Posterior cingulate gyrus (tissue), 11 donors: ENCODE results near the gene TMCO5A.
"Not testable (repeated sequence)": the region's sequence is repeated elsewhere in the genome, so short reads cannot be mapped to it uniquely, and the experiment has no call there.

Experiments used
- DNase-seq, 10 donors: peaks; one replicate each; pipeline versions ENCODE4 v3.0.0 to v3.0.0-alpha.2; 2020 to 2021; ENCODE audit warnings: mixed read lengths in 3 of 10
- intact Hi-C: fragments of 100-400 bp; cut with DNase I; formaldehyde crosslinking; loops from one replicate; pipeline ENCODE4 v1.15.1; 2023

The TMCO5A gene

DNA sequence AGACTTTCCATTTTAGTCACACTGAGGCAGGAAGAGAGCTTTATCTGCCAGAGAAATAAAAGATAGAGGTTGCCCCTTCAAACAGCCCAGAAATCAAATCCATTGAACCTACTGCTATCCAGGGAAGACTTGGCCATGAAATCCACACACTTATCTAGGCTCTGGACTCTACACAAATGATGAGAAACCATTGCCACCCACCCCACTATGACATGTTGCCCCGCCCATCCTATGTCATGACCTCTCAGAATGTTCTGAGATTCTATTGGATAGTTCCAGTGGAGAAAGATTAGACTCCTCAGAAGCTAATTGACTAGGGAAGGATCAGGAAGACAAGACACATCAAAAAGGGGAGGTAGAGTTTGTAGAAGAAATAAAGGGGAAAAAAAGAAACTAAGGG lies at the start of gene TMCO5A:
Gene TMCO5A (plus strand): TSS at position 301 of the 400 bp plus-strand sequence. CDS start 1,684 bp downstream, outside the sequence.
- intact Hi-C loops, result no loop called here
- DNase-seq, result no peak

DNA sequence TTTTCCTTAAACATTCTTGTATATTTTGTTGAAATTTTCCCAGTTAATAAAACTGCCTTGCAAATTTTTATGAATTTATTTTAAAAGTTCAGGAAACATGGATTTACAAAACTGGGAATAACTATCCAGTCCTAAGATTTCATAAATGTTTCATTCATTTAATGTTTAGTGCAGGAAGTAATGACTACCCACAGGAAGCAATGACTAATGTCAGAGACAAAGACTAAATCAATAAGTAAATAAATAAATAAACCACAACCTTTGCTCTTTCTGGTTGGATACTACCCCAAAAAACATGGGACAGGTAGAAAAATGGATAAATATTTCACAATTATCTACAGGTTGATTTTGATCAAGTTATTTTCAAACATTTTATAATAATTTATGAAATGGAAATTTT lies 48.8 kb upstream of the TMCO5A start:
- intact Hi-C loops, result no loop called here

DNA sequence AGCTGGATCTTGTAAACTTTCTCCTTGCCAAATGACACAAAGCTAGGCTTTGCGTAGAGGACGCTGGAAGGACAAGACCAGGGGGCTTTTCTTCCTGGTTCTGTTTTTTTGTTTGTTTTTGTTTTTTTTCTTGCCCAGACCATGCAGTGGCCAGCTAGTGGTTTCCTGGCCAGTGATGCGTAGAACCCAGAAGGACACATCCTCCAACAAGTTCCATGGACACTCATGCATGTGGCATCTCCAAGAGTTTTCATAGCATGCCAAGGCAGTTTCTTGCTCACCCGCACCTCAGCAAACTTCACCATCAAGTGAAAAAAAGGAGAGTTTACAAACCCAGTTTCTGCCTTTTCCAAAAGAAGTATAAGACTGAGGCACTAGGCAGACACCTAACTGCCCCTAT lies 46.1 kb upstream of the TMCO5A start:
- intact Hi-C loops, result no loop called here
- no peak for DNase-seq

More for the DNA sequence above, 48.8 kb upstream of the TMCO5A start:
- DNase-seq, result no peak

DNA sequence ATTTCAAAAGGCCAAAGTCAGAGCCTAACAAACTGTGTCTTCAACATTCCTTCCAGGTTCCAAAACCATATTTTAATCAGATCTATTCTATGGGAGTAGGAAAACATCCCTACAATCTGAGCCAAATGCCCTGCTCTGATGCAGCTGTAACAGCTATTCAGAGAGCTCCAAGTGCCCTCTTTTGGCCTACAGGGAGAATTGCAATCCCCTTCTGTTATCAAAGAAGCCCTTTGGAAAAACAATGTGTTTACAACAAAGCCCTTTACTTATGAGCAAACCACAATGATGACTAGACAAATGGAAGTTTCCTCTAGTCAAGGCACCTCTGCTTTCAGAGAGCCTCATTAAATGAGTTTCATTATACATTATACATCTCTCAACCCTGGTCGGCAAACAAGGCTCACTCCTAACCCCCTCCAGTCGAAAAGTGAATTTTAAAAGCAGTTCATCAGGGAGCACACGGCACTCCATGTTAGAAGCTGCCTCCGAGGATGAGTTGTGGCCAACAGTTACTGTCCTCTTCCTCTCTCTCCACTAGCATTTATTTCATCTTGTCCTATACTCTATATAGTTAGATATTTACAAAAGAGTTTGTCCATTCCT lies 42.6 kb upstream of the TMCO5A start:
- intact Hi-C loops, result no loop called here
- DNase-seq, result peak in 3 of 10 donors; percentile 15 to 49 (median 30)

DNA sequence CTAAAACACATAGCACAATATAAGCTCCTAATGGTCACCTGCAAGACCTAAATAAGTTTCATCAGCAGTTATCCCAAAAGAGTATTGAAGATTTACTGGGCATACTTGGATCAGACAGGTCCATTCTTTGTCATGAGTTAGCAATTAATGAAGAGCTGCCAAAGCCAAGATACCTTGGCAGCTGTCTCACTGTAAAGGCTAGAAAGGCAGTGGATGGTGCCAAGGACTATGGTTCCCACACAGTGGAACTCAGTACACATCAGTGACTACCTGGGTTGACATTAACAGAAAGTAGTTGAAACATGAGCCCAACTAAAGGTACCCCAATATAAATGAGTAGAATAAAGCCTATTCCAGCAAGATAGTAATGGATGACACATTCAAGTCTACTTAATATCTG lies 41.1 kb upstream of the TMCO5A start:
- intact Hi-C loops, result no loop called here
- no peak for DNase-seq

DNA sequence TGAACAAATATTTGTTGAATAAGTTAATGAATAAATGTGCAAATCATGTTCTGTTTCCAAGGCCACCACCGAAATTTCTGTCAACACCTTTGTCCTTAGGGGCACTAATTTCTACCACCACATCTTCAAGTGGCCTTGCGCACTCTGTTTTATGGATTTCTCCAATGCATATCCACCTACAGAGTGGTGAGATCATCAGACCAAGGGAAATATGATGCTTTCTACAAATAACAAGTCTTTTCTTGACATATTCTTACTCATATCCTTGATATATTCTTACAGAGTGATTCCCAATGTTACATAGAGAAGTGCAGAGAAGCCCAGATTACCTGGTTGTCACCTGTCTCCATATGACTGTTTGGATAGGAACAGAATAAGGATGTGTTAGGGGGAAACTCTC lies 36.1 kb upstream of the TMCO5A start:
- intact Hi-C loops, result no loop called here
- DNase-seq, result no peak

DNA sequence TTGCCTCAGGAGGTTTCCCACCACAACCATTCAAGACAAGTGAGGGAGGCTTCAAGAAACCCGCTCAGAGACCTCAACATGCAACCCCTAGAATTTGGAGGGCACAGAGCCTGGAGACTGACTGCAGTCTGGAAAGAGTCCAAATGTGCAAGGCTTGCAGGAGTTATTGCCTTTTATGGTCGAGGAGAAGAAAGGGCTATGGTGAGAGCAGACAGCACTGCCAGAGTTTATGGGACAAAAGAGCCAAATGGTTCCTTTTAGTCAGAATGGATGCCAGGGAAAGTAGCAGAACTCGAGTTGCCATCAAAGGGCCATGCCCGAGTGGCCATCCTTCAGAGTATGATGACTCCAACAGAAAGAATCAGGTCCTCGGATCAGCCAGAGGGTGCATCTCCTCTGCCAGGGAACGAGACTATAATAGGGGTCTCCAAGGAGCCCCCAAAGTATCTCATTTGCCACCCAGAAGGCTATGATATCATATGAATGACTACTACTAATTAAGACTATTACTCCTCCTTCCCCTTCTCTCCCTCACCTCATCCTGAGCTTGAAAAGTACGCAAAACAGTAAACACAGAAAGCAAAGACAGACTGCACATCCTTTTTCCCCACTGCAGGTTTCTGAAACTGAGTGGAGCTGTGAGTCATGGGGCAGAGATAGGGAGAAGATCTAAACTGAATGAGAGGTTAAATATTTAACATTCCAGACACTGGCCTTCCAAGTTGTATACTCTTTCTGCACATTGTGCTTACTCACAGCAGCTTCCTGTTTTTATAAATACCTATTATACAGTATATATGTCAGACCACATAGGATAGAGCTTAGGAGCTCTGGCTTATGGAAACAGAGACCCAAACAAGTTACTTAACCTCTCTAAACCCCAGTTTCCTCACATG lies 33.9 kb upstream of the TMCO5A start:
- intact Hi-C loops, result no loop called here
- DNase-seq, result no peak

DNA sequence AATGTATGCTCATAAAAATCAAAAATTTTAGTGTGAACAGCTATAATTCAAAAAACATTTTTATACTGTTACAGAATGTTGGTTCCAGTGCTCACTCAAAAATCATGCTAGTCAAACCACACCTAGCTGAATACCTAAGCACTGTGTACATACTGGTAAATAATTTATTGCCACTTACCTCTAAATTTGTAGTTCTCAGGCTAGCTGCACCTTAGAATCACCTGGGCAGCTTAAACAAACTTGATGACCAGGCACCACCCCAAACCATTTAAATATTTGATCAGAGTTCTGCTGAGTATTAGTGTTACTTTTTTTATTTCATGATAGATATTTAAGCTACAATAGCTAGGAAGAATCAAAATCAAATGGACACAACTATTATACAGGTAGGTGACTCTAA lies 32.3 kb upstream of the TMCO5A start:
- no peak for DNase-seq
- intact Hi-C loops, result no loop called here

DNA sequence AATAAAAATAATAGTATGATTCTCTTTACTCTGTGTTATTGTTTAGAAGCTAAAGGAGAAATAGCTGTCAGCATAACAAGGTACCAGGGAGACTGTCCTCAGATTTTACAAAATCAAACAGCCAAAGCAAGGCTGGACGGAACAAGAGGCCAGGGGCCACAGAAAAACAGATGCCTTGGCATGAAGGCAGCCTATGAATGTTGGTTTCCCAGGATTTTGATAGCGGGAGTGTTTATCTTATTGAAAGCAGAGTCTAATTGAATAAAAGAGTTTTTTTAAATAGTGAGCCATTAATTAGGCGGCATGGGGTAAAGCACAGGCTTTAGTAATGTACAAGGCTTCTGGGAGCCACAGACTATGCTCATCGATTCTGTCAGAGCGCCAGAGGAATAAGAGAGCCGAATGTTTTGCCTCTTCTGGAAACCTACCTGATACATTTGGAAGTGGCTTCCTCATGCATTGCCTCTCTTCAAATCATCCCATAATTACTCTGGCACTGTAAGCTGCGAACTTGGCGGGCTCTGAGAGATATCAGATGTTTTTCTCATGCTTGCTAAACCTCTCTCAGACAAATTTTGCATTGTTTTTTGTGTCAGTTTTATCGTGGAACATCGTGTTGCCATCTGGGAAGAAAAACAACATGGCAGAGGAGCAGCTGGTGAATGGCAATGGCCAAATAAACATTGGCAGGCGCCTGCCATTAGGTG lies 30.4 kb upstream of the TMCO5A start:
- peak in 1 of 10 donors; percentile 12 for DNase-seq
- intact Hi-C loops, result no loop called here

DNA sequence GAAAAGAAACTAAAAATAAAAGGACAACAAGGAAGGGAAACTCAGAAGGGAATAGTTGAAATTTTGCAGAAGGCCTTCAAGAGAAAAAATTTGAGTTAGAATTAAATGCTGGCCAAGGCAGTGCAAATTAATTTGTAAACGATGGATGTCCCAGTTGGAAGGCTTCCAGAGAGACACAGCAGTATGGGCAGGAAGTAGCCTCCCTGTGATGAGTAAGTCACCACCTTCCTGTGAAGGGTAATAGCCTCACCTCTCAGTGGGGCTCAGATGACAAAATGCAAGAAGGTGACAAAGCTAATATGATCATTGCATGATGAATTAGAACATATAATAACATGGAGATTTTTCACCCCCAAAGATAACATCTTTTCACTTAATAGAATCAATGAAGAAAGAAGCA lies 27.3 kb upstream of the TMCO5A start:
- DNase-seq, result no peak
- intact Hi-C loops, result no loop called here

DNA sequence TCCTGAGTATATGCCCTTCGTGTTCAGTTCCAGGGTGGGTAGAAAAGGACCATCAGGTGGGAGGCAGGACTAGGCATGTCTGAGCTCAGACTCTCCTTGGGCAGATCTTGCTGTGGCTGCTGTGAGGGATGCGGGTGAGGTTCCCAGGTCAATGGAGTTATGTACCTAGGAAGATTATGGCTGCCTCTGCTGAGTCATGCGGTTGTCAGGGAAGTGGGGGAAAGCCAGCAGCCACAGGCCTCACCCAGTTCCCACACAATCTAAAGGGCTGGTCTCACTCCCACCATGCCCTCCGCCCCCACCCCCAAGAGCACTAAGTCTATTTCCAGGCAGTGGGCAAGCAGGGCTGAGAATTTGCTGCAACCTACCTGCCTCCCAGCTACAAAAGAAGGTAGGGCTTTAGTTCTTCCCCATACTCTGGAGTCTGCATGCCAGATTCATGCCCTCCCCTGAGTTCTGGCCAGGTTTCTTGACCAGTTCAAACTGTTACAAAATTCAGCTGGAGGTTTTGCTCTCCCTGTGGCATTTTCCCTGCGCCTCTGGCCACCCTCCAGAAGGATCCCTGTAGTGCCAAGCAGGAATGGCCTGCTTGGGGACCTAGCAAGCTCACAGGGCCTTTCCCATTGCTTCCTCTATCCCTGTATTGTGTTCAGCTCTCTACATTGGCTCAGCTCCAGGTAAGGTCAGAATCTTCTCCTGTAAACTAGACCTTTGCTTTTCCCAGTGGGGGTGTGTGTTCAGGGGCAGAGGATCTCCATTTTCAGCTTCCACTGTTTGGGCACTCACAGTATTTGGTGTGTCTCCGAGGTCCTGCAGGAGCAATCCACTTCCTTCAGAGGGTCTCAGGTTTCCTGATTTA lies 12.7 kb upstream of the TMCO5A start:
- intact Hi-C loops, result no loop called here
- peak in 1 of 10 donors; percentile 37 for DNase-seq

DNA sequence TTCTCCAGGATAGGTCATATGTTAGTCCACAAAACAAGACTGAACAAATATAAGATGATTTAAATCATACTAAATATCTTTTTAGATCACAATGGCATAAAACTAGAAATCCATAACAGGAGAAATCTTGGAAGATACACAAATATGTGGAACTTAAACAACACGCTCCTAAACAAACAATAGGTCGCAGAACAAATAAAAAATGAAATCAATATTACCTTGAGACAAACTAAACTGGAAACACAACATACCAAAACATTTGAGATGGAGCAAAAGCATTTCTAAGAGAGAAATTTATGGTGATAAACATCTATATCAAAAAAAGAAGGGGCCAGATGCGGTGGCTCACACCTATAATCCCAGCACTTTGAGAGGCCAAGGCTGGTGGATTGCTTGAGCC lies 8.3 kb upstream of the TMCO5A start:
- intact Hi-C loops, result no loop called here
- DNase-seq, result no peak

DNA sequence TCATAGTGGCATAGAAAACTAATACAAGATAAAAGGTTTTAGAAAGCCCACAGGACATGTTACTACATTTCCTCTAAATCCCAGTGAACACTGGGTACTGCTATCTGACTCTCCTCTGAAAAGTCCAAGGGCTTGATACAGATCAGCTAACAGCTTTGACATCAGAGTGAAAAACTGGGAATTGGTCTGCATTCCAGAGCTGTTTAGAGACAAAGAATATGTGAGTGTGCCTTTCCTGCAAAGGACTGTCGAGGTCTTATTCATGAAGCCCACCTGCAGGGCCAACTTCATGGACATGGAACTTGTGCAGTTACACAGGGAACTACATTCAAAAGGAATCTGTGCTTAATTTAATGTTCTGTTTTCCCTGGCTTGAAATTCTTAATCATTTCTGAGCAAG lies 5.2 kb upstream of the TMCO5A start:
- no peak for DNase-seq
- intact Hi-C loops, result no loop called here

DNA sequence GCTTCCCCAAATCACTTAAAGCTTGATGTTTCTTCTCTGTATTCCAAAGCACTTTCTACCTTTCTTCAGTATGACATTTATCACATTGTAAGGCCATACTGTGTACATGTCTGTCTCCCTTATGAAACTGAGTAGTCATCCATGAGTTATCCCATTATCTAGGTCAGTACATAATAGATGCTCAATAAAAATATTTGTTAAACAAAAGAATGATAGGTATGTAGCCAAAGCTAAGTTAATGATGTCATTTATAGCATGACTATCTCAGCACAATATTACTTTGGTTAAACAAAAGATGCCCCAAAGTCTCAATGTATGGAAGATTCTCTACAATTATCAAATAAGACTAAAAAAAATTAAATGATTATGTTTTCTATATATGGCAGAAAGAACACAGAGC lies 3.1 kb upstream of the TMCO5A start:
- intact Hi-C loops, result no loop called here
- no peak for DNase-seq

DNA sequence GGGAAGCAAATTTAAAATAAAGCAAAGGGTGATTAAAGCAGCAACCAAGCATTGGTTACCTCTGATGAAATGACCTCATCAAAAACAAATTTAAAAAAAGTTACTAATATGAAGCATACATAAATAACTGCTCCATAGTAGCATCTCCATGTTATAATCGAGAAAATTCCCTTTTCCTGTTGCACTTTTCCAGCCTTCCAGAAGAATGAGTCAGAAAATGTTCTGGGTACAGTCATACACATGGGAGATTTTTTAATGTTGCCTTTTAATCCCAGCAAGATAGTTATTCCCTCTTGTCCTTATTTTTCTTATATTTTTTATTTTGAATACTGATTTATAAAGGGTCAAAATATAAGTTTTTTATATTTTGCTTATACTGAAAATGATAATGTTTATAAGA lies 2.6 kb upstream of the TMCO5A start:
- intact Hi-C loops, result no loop called here
- DNase-seq, result no peak

DNA sequence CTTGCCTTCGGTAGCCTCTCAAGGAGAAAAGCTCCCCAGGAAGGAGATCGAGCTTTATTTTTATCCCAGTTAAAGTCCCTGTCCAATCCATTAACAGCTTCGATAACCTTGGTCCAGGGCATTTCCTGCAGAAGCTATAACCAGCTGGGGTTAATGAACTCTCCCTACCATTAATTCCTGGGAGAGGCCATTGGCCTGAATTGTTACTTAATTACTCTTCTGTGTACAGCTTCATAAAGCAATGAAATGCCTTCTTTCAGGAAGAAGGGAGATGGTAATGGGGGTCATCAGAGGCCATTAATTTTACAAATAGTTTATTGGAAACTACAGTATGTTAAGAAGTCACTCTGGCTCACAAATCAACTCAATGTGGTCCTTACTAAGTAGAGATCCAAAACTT lies 1.9 kb upstream of the TMCO5A start:
- intact Hi-C loops, result no loop called here
- no peak for DNase-seq

DNA sequence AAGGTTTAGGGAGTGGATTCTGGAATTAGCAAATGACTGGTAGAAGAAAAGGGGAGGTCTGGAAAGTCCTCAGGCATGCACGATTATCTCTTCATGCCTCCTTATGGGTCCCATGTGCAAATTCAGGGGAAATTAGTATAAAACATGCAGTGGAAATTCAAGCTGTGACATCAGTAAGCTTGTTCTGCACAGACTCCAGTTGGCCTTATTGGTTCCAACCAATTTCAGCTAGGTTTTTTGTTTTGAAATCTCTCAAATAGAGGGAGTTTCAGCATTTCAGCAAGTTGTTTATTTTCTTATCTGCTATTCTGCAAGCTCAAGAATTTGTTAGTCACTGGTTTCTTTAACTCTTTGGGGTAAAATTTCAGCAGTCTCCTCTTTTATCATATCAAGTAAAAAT lies 774 bp upstream of the TMCO5A start:
- intact Hi-C loops, result no loop called here
- DNase-seq, result no peak

DNA sequence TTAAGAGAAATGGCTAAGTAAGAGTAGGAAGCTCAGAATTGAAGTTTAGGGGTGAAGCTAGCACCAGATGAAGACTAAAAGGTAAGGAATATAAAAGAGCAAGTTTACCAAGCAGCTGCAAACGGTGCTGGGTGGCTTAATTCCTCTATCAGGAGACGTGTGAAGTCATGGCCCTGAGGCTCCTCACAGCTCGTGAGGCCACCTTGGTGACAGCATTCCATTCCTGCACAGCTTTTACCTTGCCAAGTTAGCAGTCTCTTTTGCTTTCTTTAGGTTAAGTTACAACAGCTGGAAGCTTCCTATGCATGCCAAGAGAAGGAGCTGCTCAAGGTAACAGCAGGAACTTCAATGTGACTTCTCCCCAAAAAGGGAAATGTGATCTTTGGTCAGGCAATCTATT lies 6.4 kb downstream of the TMCO5A start:
- no peak for DNase-seq
- intact Hi-C loops, result no loop called here

DNA sequence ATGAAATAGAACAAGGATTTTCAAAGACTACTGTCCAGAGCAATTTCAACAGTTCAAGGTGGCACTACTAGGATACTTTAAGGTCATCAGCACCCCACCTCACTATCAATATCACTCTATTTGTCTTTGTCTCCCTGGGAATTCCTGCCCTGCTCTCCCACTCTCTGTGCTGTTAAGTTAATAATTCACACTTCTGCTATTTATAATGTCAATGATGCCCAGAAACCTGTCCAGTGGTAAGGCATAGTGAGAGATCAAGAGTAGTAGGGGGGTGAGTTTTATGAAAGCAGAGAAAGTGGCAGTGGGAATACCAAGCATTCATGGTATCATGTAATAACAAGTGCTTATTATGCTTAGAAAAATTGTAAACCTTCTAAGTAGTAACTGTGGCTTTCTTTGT lies 7.3 kb downstream of the TMCO5A start:
- intact Hi-C loops, result no loop called here
- DNase-seq, result no peak

DNA sequence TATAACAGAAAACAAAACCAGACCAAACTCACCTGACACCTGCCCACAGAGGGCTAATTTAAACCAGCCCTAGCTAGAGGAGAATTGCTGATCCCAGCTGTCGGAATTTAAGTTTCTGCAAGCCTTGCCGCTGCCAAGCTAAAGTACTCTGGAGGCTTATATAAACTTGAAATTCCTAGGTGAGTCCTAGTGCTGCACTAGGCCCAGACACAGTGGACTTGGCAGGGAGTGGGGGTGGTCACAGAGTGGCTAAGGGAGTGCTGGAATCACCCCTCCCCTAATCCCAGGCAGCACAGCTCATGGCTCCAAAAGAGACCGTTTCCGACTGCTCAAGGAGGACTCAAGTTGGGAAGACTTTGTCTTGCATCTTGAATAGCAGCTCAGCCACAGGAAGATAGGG lies 17.6 kb downstream of the TMCO5A start:
- intact Hi-C loops, result no loop called here
- peak in 1 of 10 donors; percentile 43 for DNase-seq

DNA sequence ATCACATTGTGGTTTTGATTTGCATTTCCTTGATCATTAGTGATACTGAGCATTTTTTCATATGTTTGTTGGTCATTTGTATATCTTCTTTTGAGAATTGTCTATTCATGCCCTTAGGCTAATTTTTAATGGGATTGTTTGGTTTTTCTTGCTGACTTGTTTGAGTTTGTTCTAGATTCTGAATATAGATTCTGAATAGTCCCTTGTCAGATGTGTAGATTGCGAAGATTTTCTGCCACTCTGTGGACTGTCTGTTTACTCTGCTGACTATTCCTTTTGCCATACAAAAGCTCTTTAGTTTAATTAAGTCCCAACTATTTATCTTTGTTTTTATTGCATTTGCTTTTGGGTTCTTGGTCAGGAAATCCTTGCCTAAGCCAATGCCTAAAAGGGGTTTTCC lies 26.3 kb downstream of the TMCO5A start:
- intact Hi-C loops, DNase-seq: not testable (repeated sequence)
